Muscle of arm (tissue), 12 donors: ENCODE data around the gene LHX5. TPM values are rescaled to one million over a fixed set of nuclear protein-coding genes. Genes with fewer than 3 reads are reported as not detected.

Experiments
- DNase-seq: peaks from one replicate; pipeline ENCODE4 v3.0.0-alpha.2; 2013
- polyA plus RNA-seq, 12 donors: library from polyadenylated mRNA; unstranded; fragments of 120-200 nt; gene quantifications; one replicate each; pipeline ENCODE4 v1.2.1, GENCODE V29; 2013; ENCODE audit not compliant: insufficient read length in 12 of 12

LHX5 gene
- polyA plus RNA-seq, 12 donors = not detected

GRCh38 chr12:113478351-113479011, 6.8 kb upstream of the LHX5 start:
- DNase-seq = no peak

- no peak for DNase-seq
Observed at GRCh38 chr12:113477842-113478215, 6.2 kb upstream of the LHX5 start.

- DNase-seq = no peak
Observed at GRCh38 chr12:113477171-113477841, 5.6 kb upstream of the LHX5 start.

- no peak for DNase-seq
Observed at GRCh38 chr12:113476176-113476986, 4.7 kb upstream of the LHX5 start.

- DNase-seq = no peak
Observed at GRCh38 chr12:113475451-113476175, 3.9 kb upstream of the LHX5 start.

- no peak for DNase-seq
Observed at GRCh38 chr12:113474635-113475436, 3.2 kb upstream of the LHX5 start.

GRCh38 chr12:113473942-113474341, 2.3 kb upstream of the LHX5 start:
- no peak for DNase-seq

- DNase-seq = no peak
Observed at GRCh38 chr12:113473400-113473799, 1.7 kb upstream of the LHX5 start.

GRCh38 chr12:113472191-113473121, 785 bp upstream of the LHX5 start:
- DNase-seq = no peak

- no peak for DNase-seq
Observed at GRCh38 chr12:113470871-113471618, 626 bp downstream of the LHX5 start.

GRCh38 chr12:113469949-113470743, 1.5 kb downstream of the LHX5 start:
- DNase-seq = no peak

GRCh38 chr12:113469224-113469948, 2.3 kb downstream of the LHX5 start:
- no peak for DNase-seq

- DNase-seq = no peak
Observed at GRCh38 chr12:113468365-113469223, 3.1 kb downstream of the LHX5 start.

- no peak for DNase-seq
Observed at GRCh38 chr12:113467502-113468364, 3.9 kb downstream of the LHX5 start.

GRCh38 chr12:113467142-113467501, 4.5 kb downstream of the LHX5 start:
- no peak for DNase-seq
